H1 (cell line): Measurements from ENCODE around the gene ANKRD11. TPM values are rescaled to one million over a fixed set of nuclear protein-coding genes. Genes with fewer than 3 reads are reported as not detected.

Experiments
- CTCF ChIA-PET: fragments of 300-600 bp; sonication (Branson Sonifier 250); formaldehyde crosslinking; loops from one replicate; lab custom pipeline; 2021; ENCODE audit not compliant: partially characterized antibody; lab: Charles Lee
- POLR2A ChIA-PET: fragments of 300-600 bp; sonication (Branson Sonifier 250); formaldehyde crosslinking; loops from one replicate; lab custom pipeline; 2021; ENCODE audit warnings: inconsistent platforms; ENCODE audit not compliant: partially characterized antibody; lab: Charles Lee
- DNase-seq, 2 experiments: peaks; one replicate each; pipeline versions ENCODE4 v3.0.0 to v3.0.0-alpha.2; 2010 to 2022; ENCODE audit warnings: low spot score in 2 of 2, low read depth in 1 of 2, mixed read lengths in 1 of 2
- FAIRE-seq: peaks from 2 replicates; lab custom pipeline; 2011; peaks lifted over from hg19 to GRCh38; lab: Jason Lieb, UNC
- H2AFZ ChIP-seq: 2 replicates; pipeline ENCODE4 v1.8.1; 2012; ENCODE audit warnings: low read length, inconsistent platforms
- H2AK5ac ChIP-seq: 2 replicates; pipeline ENCODE4 v1.6.1; 2013; ENCODE audit warnings: low read depth, low read length
- H2BK120ac ChIP-seq: replicated peaks from 2 replicates; pipeline ENCODE3; 2013; ENCODE audit warnings: low read depth, low read length, inconsistent platforms
- H2BK12ac ChIP-seq: 2 replicates; pipeline ENCODE4 v1.6.1; 2013; ENCODE audit warnings: low read depth, low read length
- H2BK15ac ChIP-seq: 2 replicates; pipeline ENCODE4 v1.6.1; 2013; ENCODE audit warnings: low read length
- H2BK20ac ChIP-seq: 2 replicates; pipeline ENCODE4 v1.6.1; 2013; ENCODE audit warnings: low read length
- H2BK5ac ChIP-seq: 2 replicates; pipeline ENCODE4 v1.6.1; 2013; ENCODE audit warnings: low read depth, low read length
- H3K14ac ChIP-seq: 2 replicates; pipeline ENCODE4 v1.6.1; 2013; ENCODE audit warnings: inconsistent platforms; ENCODE audit not compliant: insufficient read length
- H3K18ac ChIP-seq: 2 replicates; pipeline ENCODE4 v1.6.1; 2013; ENCODE audit warnings: low read length; ENCODE audit errors: extremely low read depth
- H3K23ac ChIP-seq: 2 replicates; pipeline ENCODE4 v1.6.1; 2013; ENCODE audit warnings: inconsistent platforms; ENCODE audit not compliant: insufficient read length
- H3K23me2 ChIP-seq: 2 replicates; pipeline ENCODE4 v1.6.1; 2013; ENCODE audit warnings: low read depth, low read length
- H3K27ac ChIP-seq: 2 replicates; pipeline ENCODE4 v1.6.1; 2011; ENCODE audit warnings: low read depth, low read length, inconsistent platforms
- H3K27me3 ChIP-seq, 4 experiments: replicated peaks in 1 of 4; 1 replicate in 1 of 4; 2 replicates in 3 of 4; pipeline versions ENCODE4 v1.6.1 to v1.8.1; 2011 to 2013; ENCODE audit warnings: low read length in 3 of 4, mild to moderate bottlenecking in 3 of 4, inconsistent platforms in 2 of 4, mixed read lengths in 2 of 4, moderate library complexity in 1 of 4; ENCODE audit not compliant: control insufficient read depth in 3 of 4, insufficient read depth in 3 of 4; ENCODE audit errors: extremely low read depth in 1 of 4
- H3K36me3 ChIP-seq, 4 experiments: 2 replicates each; pipeline versions ENCODE4 v1.6.1 to v1.8.1; 2011 to 2013; ENCODE audit warnings: mild to moderate bottlenecking in 4 of 4, low read length in 3 of 4, moderate library complexity in 2 of 4, control low read depth in 1 of 4, inconsistent platforms in 1 of 4; ENCODE audit not compliant: insufficient read depth in 4 of 4, control insufficient read depth in 2 of 4
- H3K4ac ChIP-seq: replicated peaks from 2 replicates; pipeline ENCODE3; 2013; ENCODE audit warnings: low read length, low read depth, mixed read lengths, inconsistent platforms; ENCODE audit not compliant: insufficient read length
- H3K4me1 ChIP-seq, 4 experiments: replicated peaks in 1 of 4; 1 replicate in 1 of 4; 2 replicates in 3 of 4; pipeline versions ENCODE4 v1.6.1 to v1.8.1; 2011 to 2013; ENCODE audit warnings: low read length in 3 of 4, inconsistent platforms in 2 of 4, mixed read lengths in 1 of 4; ENCODE audit not compliant: insufficient read depth in 4 of 4, control insufficient read depth in 3 of 4
- H3K4me2 ChIP-seq, 2 experiments: 2 replicates each; pipeline versions ENCODE4 v1.6.1 to v1.8.1; 2011 to 2013; ENCODE audit warnings: low read depth in 2 of 2, low read length in 2 of 2, control low read depth in 1 of 2, inconsistent platforms in 1 of 2, mild to moderate bottlenecking in 1 of 2; ENCODE audit not compliant: insufficient read depth in 1 of 2
- H3K4me3 ChIP-seq, 4 experiments: fragments of 200-600, 300-600 bp in 1 of 4; sonication (generic), shearing (Covaris generic), sonication (Bioruptor Twin) in 1 of 4; 2 replicates each; pipeline versions ENCODE4 v1.5.1 to v1.8.1; 2011 to 2016; ENCODE audit warnings: low read length in 4 of 4, low read depth in 3 of 4, control low read depth in 2 of 4, inconsistent platforms in 2 of 4, mild to moderate bottlenecking in 2 of 4, mixed read lengths in 1 of 4, moderate library complexity in 1 of 4; ENCODE audit not compliant: insufficient read depth in 2 of 4; ENCODE audit errors: extremely low read depth in 1 of 4
- H3K56ac ChIP-seq: replicated peaks from 2 replicates; pipeline ENCODE3; 2013; ENCODE audit warnings: low read depth, mild to moderate bottlenecking, mixed read lengths, low read length, inconsistent platforms; ENCODE audit not compliant: insufficient read length
- H3K79me1 ChIP-seq: 2 replicates; pipeline ENCODE4 v1.6.1; 2013; ENCODE audit warnings: low read depth, low read length, control low read depth
- H3K79me2 ChIP-seq, 2 experiments: 2 replicates each; pipeline versions ENCODE4 v1.6.1 to v1.8.1; 2012 to 2013; ENCODE audit warnings: low read length in 2 of 2, mild to moderate bottlenecking in 2 of 2, inconsistent platforms in 1 of 2; ENCODE audit not compliant: insufficient read depth in 2 of 2, control insufficient read depth in 1 of 2
- H3K9ac ChIP-seq, 4 experiments: replicated peaks in 1 of 4; 1 replicate in 1 of 4; 2 replicates in 3 of 4; pipeline versions ENCODE4 v1.6.1 to v1.8.1; 2011 to 2013; ENCODE audit warnings: low read depth in 3 of 4, low read length in 3 of 4, control low read depth in 2 of 4, mild to moderate bottlenecking in 2 of 4, moderate library complexity in 2 of 4, inconsistent platforms in 1 of 4; ENCODE audit errors: extremely low read depth in 1 of 4
- H3K9me3 ChIP-seq, 2 experiments: 2 replicates each; pipeline versions ENCODE4 v1.6.1 to v1.8.1; 2012 to 2013; ENCODE audit warnings: mild to moderate bottlenecking in 2 of 2, moderate library complexity in 2 of 2, control low read depth in 1 of 2, inconsistent platforms in 1 of 2, low read depth in 1 of 2, low read length in 1 of 2, mixed read lengths in 1 of 2; ENCODE audit not compliant: insufficient read depth in 2 of 2
- H4K20me1 ChIP-seq, 2 experiments: replicated peaks in 1 of 2; 2 replicates each; pipeline versions ENCODE3 to v1.8.1; 2011 to 2013; ENCODE audit warnings: inconsistent platforms in 2 of 2, low read length in 2 of 2, mild to moderate bottlenecking in 1 of 2; ENCODE audit not compliant: insufficient read depth in 2 of 2, control insufficient read depth in 1 of 2
- H4K5ac ChIP-seq: 2 replicates; pipeline ENCODE4 v1.6.1; 2013; ENCODE audit warnings: low read length, low read depth, mixed read lengths, inconsistent platforms; ENCODE audit not compliant: insufficient read length
- H4K8ac ChIP-seq: 2 replicates; pipeline ENCODE4 v1.8.0; 2013; ENCODE audit warnings: mild to moderate bottlenecking, moderate library complexity, low read length, inconsistent platforms; ENCODE audit not compliant: insufficient read depth; ENCODE audit errors: extremely low read depth
- H4K91ac ChIP-seq: replicated peaks from 2 replicates; pipeline ENCODE3; 2013; ENCODE audit warnings: low read length, mixed read lengths, inconsistent platforms; ENCODE audit not compliant: insufficient read length
- RAD21 ChIP-seq, 2 experiments: IDR thresholded peaks in 1 of 2; conservative IDR thresholded peaks in 1 of 2; 2 replicates each; pipeline ENCODE4 v1.6.1; 2011; ENCODE audit warnings: low read depth in 2 of 2, low read length in 2 of 2, improper control_type of control experiment in 1 of 2, inconsistent platforms in 1 of 2, mild to moderate bottlenecking in 1 of 2, moderate library complexity in 1 of 2
- SIN3A ChIP-seq, 2 experiments: IDR thresholded peaks in 1 of 2; conservative IDR thresholded peaks in 1 of 2; 2 replicates each; pipeline ENCODE4 v1.6.1; 2011 to 2012; ENCODE audit warnings: low read length in 2 of 2, improper control_type of control experiment in 1 of 2, low read depth in 1 of 2, mild to moderate bottlenecking in 1 of 2
- WGBS, 2 experiments: shearing (Covaris generic) in 1 of 2; methylation state at CpG; one replicate each; pipeline versions ENCODE4 v1.1.6 to v1.1.7; 2013 to 2015; ENCODE audit warnings: low lambda C conversion rate in 2 of 2, mixed read lengths in 2 of 2, inconsistent platforms in 1 of 2, low coverage in 1 of 2, missing lambda C conversion rate in 1 of 2; ENCODE audit not compliant: insufficient replicate concordance in 2 of 2, insufficient coverage in 1 of 2, insufficient read length in 1 of 2; ENCODE audit errors: extremely low coverage in 1 of 2, missing lambda C conversion rate in 1 of 2; 5-methylcytosine and 5-hydroxymethylcytosine counted together
- polyA plus RNA-seq, 7 experiments: library from polyadenylated mRNA; depleted of rRNA in 3 of 7; stranded (reverse) in 5 of 7; unstranded in 2 of 7; fragments of >200 nt in 5 of 7; fragments of 200-250 nt in 2 of 7; gene quantifications; 1 replicate in 5 of 7; 2 replicates in 1 of 7; 4 replicates in 1 of 7; pipeline versions ENCODE4 v1.2.1 to v1.2.3, GENCODE V29; 2011 to 2013; ENCODE audit warnings: missing spikeins in 2 of 7, mixed read lengths in 2 of 7
- total RNA-seq: library from RNA; stranded (reverse); fragmentation: NEBNext Ultra II Directional; extraction: Animal tissue kit (Norgen Biotek cat#: 25700); gene quantifications from 2 replicates; pipeline ENCODE4 v1.2.1, GENCODE V29; 2021

Gene ANKRD11
- total and polyA plus RNA-seq, 2 of the 8 experiments (the other 6 are each of a cell fraction or from before 2014, with no cell fraction given), result 46.5 to 142 TPM

- Histone ChIP-seq H3K9me3 (no peaks in the 10 kb centered on the region), H3K18ac (no peak overlapping the region), H3K4me3 (0 out of 8 replicates have a peak overlapping the region, but pooled peaks of 1 of the 4 experiments have one; percentile 16), H3K56ac (no peak overlapping the region), H2BK120ac (no peak overlapping the region), H4K5ac (no peak overlapping the region), H3K9ac (no peak overlapping the region), H2BK12ac (peak overlapping the region; percentile 32; the same call in 1 of the 2 replicates), H2BK15ac (peak overlapping the region; percentile 23; the same call in 1 of the 2 replicates), H2BK20ac (no peak overlapping the region), H3K4ac (no peak overlapping the region), H3K14ac (no peak overlapping the region), H3K23ac (no peak overlapping the region), H2BK5ac (peak overlapping the region; percentile 69; the same call in 1 of the 2 replicates), H3K27me3 (no peaks in the 10 kb centered on the region), H3K4me2 (peak overlapping the region; percentile 19 to 20), H3K79me2 (peaks cover 7 to 97% of the 10 kb centered on the region in 2 experiments), H4K91ac (no peak overlapping the region), H3K4me1 (peaks cover 13 to 61% (median 42%) of the 10 kb centered on the region in 4 experiments), H3K27ac (0 out of 2 replicates have a peak overlapping the region, but pooled peaks have one; percentile 4), H2AFZ (no peak overlapping the region), H3K36me3 (peaks cover 0 to 5% (median 0%) of the 10 kb centered on the region in 4 experiments; a peak in 1 of 8 replicates), H4K8ac (no peak overlapping the region), H4K20me1 (peaks cover 55 to 60% of the 10 kb centered on the region in 2 experiments), H3K23me2 (no peaks in the 10 kb centered on the region; the same call in 1 of the 2 replicates), H2AK5ac (no peak overlapping the region), H3K79me1 (peaks cover 47% of the 10 kb centered on the region)
- 66% methylated on average over 22 of the region's 30 CpGs; no CpG with 5 or more reads in 1 of the 2 experiments for WGBS, 2 experiments
- FAIRE-seq, result no peak
- DNase-seq, result no peak
- TF ChIP-seq RAD21 (IDR thresholded peaks at IDR 0.05 in 1 of 2, conservative IDR thresholded peaks at IDR 0.05 in 1 of 2; ENCODE audit: low read depth in 2 of 2, low read length in 2 of 2) (no peak), SIN3A (conservative IDR thresholded peaks at IDR 0.05 in 1 of 2, IDR thresholded peaks at IDR 0.05 in 1 of 2; ENCODE audit: low read depth in 1 of 2, low read length in 2 of 2) (peak in 1 of 2 experiments; percentile 30; a peak in 1 of 4 replicates)
- ChIA-PET POLR2A (no interaction called here), CTCF (interaction anchor here (0.7 to 2.0 kb wide), 4 partner anchors 13 to 39 kb away, joined by 3 to 6 read pairs (median 4); no protein-coding TSS in a partner anchor)
Observed at GRCh38 chr16:89320782-89321501, 169.4 kb downstream of the ANKRD11 start.
